IPS-NIHi7 (cell line): ENCODE results near the gene PCED1B.
"Not testable (repeated sequence)": the region's sequence is repeated elsewhere in the genome, so short reads cannot be mapped to it uniquely, and the experiment has no call there.

ENCODE experiments used
- DNase-seq: peaks from one replicate; pipeline ENCODE4 v3.0.0; 2012; ENCODE audit warnings: mixed read lengths; ENCODE audit errors: extremely low spot score

Gene PCED1B, protein sequence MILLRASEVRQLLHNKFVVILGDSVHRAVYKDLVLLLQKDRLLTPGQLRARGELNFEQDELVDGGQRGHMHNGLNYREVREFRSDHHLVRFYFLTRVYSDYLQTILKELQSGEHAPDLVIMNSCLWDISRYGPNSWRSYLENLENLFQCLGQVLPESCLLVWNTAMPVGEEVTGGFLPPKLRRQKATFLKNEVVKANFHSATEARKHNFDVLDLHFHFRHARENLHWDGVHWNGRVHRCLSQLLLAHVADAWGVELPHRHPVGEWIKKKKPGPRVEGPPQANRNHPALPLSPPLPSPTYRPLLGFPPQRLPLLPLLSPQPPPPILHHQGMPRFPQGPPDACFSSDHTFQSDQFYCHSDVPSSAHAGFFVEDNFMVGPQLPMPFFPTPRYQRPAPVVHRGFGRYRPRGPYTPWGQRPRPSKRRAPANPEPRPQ

DNA sequence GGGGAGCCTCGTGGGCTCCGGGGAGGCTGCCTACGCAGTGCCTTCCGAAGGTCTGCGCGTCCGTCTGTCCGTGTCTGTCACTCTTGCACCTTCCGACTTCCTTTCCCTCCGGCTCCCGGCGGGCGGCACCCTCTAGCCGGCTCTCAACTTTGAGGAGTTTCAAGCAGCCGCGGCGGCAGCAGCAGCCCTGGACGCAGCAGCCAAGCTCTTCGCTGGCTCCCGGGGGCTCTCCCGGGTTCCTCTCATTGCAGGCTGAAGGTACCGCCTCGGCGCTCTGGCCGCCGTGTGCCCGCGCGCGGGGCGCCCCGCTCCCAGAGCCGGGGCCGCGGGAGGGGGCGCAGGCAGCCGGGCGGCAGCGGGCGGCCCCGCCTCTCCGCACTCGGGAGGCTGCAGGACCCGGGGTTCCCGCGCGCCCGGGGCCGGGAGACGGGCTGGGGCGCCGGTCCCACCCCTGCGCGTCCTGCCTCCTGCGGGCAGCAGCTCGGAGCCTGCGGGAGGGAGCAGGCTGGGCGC, at the start of gene PCED1B, which contains the start of gene AMIGO2:
Gene PCED1B (plus strand): TSS at position 154 of the 513 bp plus-strand sequence. CDS start 155,443 bp downstream, outside the sequence.
Gene AMIGO2 (minus strand): TSS at position 492 of the 513 bp plus-strand sequence. CDS start 957 bp downstream, outside the sequence.
- peak; percentile 60 for DNase-seq

DNA sequence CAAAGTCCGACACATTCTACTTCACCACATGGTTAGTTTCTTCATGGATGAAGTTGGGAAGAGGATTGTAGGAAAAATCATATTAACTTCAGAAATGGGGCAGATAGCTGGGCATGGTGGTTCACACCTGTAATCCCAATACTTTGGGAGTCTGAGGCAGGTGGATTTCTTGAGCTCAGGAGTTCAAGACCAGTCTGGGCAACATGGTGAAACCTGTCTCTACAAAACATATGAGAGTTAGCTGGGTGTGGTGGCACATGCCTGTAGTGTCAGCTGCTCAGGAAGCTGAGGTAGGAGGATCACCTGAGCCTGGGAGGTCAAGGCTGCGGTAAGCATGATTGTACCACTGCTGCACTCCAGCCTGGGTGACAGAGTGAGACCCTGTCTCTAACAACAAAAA, 49.5 kb upstream of the PCED1B start:
- no peak for DNase-seq

DNA sequence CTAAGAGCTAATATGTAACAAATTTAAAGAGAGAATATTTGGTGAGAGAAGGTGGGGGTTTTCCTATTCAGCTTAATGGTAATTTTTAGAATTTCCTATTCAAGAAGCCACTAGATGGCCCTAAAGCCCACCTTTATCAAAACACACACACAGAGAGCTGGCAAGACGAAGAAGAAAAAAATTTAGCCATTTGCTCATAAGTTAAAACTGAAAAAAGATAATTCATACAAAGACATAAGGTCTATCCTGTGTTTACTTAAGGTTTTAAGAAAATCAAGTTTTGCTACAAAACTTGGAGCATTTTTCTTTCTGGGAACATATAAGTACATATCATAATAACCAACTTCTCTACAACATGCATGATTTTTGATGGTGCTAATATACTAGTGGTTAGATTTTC, 46.8 kb upstream of the PCED1B start:
- DNase-seq, result no peak

DNA sequence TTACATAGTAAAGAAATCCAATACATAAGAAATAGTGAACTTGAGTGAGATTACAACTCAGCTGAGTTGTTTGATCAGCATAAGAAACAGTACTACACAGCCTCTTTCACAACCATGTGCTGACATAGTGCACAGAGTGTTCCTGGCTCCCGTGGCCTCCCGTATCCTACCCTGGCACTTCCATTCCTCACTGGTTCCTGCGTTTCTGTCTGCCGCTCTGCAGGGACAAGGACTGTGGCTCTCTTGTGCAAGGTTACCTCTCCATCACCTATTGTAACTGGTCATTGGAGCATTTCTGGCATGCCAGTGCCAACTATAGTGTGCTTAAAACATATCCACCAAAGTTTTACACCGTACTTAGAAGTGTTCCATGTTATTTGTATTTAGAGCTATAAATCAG, 46.3 kb upstream of the PCED1B start:
- no peak for DNase-seq

DNA sequence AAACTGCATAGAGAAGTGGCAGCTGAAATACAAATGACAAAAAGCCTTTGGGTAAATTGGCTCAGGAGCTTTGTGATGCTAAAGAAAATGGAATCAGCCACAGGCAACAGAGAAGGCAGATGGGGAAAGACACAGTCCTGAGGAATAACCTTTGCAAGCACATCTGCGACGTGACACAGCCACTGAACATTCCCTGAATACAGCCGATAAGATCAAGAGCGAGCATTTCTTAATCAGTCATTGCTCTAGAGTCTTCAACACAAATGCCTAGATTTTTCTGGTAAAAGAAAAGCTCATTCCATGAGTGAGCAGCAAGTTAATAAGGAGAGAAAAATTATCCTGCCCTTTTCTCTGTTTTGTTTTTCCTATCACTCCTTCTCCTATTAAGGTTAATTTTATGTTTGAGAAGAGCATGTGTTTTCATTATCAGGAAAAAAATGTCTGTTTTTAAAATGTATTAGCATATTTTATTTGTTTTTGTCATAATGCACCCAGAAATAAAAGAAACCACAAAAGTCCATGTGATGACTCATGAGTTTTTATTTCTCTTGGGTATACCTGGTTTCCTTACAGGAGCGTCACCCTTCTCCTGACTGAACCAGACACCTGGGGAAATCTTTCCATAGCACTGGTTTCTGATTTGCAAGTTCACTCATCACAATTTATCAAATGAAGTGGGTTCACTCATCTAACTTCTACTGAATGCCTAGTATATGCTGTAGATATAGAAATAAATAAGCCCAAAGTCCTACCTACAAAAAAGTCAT, 45.4 kb upstream of the PCED1B start:
- DNase-seq, result no peak

DNA sequence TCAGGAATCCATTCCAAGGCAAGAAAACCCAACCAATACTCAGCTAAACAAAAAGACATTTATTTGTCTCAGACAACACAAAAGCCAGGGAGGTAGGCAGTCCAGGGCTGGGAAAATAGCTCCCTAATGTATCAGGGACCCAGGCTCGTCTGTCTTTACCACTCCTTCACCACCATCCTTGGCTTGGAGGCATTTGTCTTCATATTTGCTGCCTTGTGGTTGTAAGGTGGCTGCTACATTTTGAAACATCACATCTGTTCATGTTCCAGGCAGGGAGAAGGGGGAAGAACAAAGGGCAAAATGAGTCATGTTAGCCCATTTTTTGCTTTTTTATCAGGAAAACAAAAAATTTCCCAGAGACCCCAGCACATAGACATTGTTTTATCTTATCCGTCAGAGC, 44.8 kb upstream of the PCED1B start:
- no peak for DNase-seq

DNA sequence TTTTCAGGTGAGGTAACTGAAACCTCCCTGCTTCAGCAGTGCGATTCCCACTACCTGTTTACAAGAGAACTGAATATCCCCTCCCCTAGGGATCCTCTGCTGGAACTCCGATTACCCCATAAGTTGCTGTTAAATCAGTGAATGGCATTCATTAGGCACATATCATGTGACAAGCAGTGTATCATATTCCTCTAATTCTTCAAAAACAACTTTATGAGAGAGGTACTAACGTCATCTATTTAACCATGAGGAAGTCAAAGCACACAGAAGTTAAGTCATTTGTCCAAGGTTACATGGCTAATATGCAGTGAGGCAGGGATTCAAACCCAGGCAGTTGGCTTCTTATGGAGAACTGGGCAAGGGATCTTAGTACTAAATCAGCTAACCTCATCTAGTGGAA, 43.9 kb upstream of the PCED1B start:
- no peak for DNase-seq

DNA sequence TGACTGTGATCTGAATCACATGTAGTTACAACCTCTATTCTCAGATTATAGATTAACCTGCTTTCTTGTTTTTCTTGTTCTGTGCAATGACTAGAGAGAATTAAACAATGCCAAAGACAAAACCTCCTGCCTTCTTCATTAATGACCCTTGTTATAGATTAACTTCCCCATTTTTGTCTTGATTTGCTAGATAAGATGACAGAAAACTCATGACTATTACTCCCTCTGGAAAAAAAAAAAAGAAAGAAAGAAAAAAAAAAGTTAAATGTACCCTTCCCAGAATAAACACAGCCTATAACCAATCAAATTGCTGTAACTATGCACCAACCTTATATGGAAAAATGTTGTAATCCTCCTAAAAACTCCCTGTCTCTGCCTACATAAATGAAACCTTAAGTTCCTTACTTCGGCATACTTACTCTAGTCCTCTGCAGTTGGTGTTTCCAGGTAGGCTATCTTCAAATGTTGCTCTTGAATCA, 41.1 kb upstream of the PCED1B start:
- no peak for DNase-seq

DNA sequence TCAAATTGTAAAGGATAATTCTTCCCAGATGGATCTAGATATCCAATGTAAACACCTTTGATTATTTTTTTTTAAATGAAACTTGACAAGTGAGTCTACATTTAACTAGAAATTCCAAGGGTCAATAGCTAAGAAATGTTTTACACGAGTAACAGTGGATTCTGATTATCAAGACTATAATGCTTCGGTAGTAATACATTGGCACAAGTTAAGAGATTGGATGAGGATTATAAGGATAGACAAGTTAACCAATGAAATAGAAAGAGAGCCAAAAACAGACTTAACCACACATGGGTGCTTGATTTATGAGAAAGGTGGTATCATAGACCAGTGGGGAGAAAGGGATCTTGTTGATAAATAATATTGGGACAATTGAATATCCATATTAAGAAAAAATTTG, 40.3 kb upstream of the PCED1B start:
- no peak for DNase-seq

DNA sequence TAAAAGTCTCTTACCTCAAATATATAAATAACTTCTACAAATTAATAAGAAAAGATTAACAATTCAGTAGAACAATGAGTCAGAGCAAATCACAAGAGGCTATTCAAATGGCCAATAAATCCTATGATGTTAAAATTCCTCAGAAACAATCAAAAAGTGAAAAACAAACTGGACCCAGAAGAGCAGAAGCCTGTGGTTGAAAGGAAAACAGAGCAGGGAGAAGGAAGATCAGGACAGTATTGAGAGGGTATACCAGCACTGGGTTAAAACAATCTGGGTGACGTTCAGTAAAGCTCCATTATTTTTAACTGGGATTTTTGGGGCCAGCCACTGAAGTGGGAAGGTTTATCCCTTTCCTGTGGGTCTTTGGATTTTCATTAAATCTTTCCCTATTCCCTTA, 39.7 kb upstream of the PCED1B start:
- DNase-seq, result no peak

DNA sequence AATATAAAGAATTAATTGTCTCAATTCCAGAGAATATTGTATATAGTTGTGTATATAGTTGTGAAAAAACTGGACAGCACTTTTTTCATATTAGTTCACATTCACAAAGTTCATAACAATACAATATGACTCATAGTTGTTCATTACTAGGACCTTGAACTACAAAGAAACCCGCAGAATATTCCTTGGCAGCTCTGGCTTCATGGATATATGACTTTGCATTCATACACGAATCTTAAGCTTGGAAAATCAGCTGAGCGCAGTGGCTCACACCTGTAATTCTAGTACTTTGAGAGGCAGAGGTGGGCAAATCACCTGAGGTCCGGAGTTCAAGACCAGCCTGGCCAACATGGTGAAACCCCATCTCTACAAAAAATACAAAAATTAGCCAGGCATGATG, 38.1 kb upstream of the PCED1B start:
- no peak for DNase-seq

DNA sequence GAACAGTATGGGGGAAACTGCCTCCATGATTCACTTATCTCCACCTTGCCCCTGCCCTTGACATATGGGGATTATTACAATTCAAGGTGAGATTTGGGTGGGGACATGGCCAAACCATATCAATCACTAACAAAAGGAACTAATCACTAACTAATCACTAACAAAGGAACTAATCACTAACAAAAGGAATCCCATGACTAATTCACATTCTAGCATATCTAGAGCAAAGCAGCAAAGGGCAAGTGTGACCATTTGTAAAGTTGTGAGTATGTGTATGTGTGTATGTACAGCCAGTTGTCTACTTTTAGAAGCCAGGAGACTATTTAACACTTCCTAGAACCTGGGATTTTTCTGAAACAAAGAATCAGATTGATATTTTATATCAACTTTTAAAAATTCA, 30.9 kb upstream of the PCED1B start:
- DNase-seq, result no peak

DNA sequence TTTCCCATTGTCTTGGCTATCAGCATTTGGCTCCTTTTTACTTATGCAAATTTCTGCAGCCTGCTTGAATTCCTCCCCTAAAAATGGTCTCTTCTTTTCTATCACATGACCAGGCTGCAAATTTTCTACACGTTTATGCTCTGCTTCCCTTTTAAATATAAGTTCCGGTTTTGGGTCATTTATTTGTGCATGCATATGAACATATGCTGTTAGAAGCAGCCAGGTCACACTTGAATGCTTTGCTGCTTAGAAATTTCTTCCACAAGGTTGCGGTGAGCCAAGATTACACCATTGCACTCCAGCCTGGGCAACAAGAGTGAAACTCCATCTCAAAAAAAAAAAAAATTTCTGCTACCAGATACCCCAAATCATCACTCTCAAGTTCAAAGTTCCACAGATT, 28.1 kb upstream of the PCED1B start:
- DNase-seq, result not testable (repeated sequence)

DNA sequence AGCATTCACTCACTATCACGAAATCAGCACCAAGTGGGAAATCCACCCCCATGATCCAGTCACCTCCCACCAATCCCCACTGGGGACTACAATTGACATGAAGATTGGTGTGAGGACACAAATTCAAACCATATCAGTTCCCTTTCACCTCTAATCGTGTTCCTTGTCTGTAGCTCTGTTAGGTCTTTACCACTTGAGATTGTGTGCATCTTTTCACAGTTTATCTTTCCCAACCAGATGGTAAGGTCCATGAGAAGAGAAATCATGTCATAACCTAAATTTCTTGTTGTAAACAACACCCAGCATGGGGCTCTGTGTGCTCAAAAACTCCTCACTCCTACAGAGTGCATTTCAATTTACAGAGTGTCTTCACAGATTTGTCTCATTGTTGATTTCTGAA, 27.1 kb upstream of the PCED1B start:
- DNase-seq, result no peak

DNA sequence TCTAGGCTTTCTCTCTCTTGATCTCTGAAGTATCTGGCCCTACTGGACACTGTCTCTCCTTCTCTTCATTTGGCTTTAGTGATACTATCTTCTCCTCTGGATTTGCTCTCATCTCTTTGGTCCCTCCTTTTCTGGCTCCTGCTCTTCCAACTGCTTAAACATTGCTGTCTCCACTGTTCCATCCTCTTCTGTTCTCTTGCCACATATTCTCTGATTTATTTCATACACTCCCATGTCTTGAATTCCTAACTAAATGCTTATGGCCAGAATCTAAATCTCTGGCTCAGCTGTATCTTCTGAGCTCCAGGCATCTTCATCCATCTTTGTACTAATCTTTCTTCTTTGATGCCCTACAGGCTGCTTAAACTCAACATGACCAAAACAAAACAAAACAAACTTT, 25.5 kb upstream of the PCED1B start:
- no peak for DNase-seq

DNA sequence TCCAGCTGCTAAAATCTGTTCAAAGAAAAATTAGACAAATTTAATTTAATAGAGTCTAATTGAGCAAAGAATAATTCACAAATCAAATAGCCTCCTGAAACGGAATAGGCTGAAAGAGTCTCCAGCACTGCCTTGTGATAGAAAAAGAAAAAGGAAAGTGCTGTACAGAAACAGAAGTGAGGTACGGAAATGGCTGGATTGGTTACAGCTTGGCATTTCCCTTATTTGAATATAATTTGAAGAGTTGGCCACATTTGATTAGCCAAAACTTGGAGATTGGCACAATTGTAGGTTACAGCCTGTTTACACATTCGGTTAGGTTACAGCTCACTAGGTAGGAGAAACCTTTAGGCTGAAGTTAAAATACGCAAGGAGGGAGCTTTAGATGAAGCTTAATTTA, 24.8 kb upstream of the PCED1B start:
- DNase-seq, result no peak

DNA sequence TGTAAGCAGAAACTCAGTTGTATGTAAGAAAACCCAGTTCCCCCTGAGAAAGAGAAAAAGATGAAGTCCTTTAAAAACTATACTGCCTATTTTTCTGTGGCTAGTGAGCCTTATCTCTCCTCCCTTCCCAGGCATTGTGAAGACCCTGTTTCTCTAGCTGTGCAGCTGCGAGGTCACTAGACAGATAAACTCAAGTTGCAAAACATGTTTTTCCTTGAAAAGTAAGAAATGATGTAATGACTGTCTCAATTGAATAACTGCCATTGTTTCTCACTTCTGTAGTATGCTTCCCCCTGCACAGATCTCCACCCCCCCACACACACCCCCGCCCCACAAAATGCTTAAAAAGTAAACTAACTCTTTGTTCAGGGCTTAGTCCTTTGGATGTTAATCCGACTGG, 23.6 kb upstream of the PCED1B start:
- DNase-seq, result not testable (repeated sequence)

DNA sequence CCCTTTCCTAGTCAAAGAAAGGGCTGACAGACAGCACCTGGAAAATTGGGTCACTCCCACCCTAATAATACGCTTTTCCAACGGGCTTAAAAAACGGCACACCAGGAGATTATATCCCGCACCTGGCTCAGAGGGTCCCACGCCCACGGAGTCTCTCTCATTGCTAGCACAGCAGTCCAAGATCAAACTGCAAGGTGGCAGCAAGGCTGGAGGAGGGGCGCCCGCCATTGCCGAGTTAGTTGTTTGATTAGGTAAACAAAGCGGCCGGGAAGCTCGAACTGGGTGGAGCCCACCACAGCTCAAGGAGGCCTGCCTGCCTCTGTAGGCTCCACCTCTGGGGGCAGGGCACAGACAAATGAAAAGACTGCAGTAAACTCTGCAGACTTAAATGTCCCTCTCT, 22.5 kb upstream of the PCED1B start:
- not testable (repeated sequence) for DNase-seq

DNA sequence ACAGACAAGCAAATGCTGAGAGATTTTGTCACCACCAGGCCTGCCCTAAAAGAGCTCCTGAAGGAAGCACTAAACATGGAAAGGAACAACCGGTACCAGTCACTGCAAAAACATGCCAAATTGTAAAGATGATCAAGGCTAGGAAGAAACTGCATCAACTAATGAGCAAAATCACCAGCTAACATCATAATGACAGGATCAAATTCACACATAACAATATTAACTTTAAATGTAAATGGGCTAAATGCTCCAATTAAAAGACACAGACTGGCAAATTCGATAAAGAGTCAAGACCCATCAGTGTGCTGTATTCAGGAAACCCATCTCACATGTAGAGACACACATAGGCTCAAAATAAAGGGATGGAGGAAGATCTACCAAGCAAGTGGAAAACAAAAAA, 20.8 kb upstream of the PCED1B start:
- DNase-seq, result not testable (repeated sequence)

DNA sequence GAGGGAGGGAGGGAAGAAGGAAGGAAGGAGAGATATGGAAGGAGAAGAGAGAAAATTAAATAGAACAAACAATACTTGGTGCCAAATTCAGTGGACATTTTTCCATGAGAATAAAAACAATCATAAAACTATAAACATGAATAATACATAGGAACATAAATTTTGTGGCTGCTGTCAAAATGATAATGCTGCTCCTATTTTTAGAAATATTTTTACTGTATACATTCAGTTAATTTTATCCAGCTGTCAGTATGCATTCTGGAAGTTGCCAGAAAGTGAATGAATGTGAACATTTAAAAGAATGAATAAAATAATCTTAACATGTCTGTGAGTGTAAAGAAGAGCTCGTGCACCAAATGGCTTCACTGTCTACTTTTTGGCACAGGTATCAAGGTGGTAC, 13.9 kb upstream of the PCED1B start:
- no peak for DNase-seq

DNA sequence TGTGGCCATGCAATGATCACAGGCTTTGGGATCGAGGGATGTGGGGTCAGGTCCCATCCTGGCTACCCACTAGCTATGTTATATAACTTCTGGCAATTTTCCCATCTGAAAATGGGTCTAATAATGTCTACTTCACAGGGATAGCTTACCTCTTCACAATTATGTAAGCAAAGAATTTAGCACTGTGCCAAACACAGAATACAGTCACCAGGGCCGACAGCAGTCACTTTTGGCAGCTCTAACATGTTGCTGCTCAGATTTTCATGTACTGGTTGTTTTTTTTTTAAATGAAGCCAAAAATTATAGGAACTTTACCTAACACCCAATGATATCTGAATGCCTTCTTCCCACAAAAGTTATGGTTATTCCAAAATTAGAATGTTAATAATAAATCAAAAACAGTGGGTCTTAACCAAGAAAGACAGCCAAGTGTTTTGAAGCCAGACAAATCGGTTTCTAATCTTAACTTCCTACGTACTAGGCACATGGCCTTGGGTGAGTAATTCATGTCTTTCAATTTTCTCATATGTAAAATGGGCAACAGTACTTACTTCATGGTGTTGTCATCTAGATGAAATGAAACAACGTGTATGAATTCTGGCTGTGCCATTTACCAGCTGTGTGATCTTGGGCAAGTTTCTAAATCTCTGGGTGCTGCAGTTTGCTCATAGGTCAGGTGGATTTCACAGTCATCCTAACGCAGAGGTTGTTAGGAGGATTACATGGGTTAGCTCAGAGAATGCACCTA, 13.0 kb upstream of the PCED1B start:
- DNase-seq, result no peak

DNA sequence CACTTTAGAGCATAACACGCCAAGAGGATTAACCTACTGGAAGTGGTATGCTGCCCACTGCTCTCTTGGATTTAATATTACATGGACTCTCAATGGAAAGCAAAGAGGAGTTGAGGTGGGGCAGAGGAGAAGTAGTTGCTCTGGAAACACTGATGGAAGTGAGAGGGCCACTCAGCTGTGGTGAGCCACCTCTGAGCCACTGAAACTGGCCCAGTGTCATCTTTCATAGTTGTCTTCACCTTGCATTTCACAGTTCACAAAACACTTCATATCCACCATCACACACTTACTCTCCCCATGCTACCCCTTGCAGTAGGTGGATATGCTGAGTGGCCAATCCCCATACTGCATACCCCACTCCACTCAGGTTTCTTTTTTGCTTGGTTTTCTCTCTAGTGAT, 12.2 kb upstream of the PCED1B start:
- no peak for DNase-seq
